ENCODE results near the gene RTTN. TPM values are rescaled to one million over a fixed set of nuclear protein-coding genes. Genes with fewer than 3 reads are reported as not detected.

RTTN gene
- total and polyA plus RNA-seq, 3 donors from 2014 or later: 23.1 to 67.0 (median 40.1) TPM

GRCh38 chr18:70154591-70155194 lies 50.8 kb downstream of the RTTN start:
- intact Hi-C loops (cut with DNase I; ENCODE audit: low total_unique reads): no loop called here
- no peak for DNase-seq
- H3K36me3 ChIP-seq (ENCODE audit: low read depth, missing control alignments): no peaks in the 10 kb centered on the region
- WGBS, 2 donors: 52 to 57% methylated on average over 4 of the region's 4 CpGs
- H3K4me3 ChIP-seq: no peak overlapping the region
- TF ChIP-seq POLR2A (IDR thresholded peaks at IDR 0.05) (no peak), CTCF (IDR thresholded peaks at IDR 0.05) (no peak)
- H3K27me3 ChIP-seq: no peaks in the 10 kb centered on the region
- no peaks in the 10 kb centered on the region for H3K4me1 ChIP-seq
- H3K9me3 ChIP-seq: no peaks in the 10 kb centered on the region
- no peak overlapping the region for H3K27ac ChIP-seq

DNA sequence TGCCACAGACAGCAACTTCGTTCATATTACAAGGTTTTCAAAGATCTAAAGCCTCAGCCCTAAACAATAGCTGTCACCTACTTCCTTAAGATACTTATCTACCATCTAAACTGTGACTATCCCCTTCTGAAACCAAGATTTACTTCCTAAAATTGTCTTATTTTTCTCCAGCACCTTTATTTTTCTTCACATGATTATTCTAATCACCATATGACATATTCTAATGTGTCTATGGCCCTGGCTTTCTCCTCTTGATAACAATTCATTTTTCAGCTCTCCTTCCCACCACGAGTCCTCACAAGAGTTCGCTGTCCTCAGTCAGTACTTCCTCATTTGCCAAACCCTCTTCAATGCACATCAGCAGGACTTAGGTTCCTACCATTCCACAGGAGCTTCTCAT lies 53.9 kb downstream of the RTTN start:
- Histone ChIP-seq H3K4me1 (no peaks in the 10 kb centered on the region), H3K36me3 (ENCODE audit: low read depth, missing control alignments) (no peaks in the 10 kb centered on the region), H3K9me3 (no peaks in the 10 kb centered on the region), H3K27me3 (no peaks in the 10 kb centered on the region), H3K27ac (no peak overlapping the region), H3K4me3 (no peak overlapping the region)
- TF ChIP-seq POLR2A (IDR thresholded peaks at IDR 0.05) (no peak), CTCF (IDR thresholded peaks at IDR 0.05) (no peak)
- 86 to 92% methylated on average over 3 of the region's 3 CpGs for WGBS, 2 donors
- no peak for DNase-seq
- intact Hi-C loops (cut with DNase I; ENCODE audit: low total_unique reads): no loop called here

- no peak for TF ChIP-seq CTCF (IDR thresholded peaks at IDR 0.05)
- TF ChIP-seq POLR2A (IDR thresholded peaks at IDR 0.05): no peak
- intact Hi-C loops (cut with DNase I; ENCODE audit: low total_unique reads): no loop called here
- no peak overlapping the region for H3K4me3 ChIP-seq
- H3K9me3 ChIP-seq: no peaks in the 10 kb centered on the region
- H3K4me1 ChIP-seq: no peaks in the 10 kb centered on the region
- DNase-seq: no peak
- H3K27me3 ChIP-seq: no peaks in the 10 kb centered on the region
- no peaks in the 10 kb centered on the region for H3K36me3 ChIP-seq (ENCODE audit: low read depth, missing control alignments)
- H3K27ac ChIP-seq: no peak overlapping the region
- WGBS, 2 donors: 93 to 94% methylated on average over 5 of the region's 5 CpGs
These were observed 55.7 kb downstream of the RTTN start for GRCh38 chr18:70149616-70150301.

DNA sequence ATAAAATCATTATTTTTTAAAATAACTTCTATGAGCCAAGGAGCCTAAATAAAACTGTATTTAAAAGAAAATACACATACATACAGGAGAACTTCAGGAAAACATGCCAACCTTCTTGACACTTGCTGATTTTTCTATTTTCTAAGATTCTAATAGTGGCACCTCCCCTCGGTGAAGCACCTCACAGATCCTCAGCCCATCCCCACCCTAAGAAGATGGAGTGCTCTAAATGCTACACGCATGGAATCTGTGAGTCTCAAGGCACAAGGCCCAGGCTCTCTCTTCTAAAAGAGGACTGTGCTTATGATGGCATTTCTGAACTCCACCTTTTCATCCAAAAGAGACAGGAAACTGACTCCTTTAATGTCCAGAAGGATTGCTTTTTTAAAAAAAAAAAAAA lies 56.3 kb downstream of the RTTN start:
- Histone ChIP-seq H3K36me3 (ENCODE audit: low read depth, missing control alignments) (no peaks in the 10 kb centered on the region), H3K4me3 (no peak overlapping the region)

More for the DNA sequence above, 56.3 kb downstream of the RTTN start:
- TF ChIP-seq CTCF (IDR thresholded peaks at IDR 0.05): no peak
- no peak for TF ChIP-seq POLR2A (IDR thresholded peaks at IDR 0.05)
- no peak for DNase-seq
- intact Hi-C loops (cut with DNase I; ENCODE audit: low total_unique reads): no loop called here
- WGBS, 2 donors: 89 to 94% methylated on average over 2 of the region's 2 CpGs
- Histone ChIP-seq H3K27me3 (no peaks in the 10 kb centered on the region), H3K4me1 (no peaks in the 10 kb centered on the region), H3K9me3 (no peaks in the 10 kb centered on the region), H3K27ac (no peak overlapping the region)

All from testis (tissue), 3 donors.